ENCODE measurements around the gene ZNF277.

GRCh38 chr7:112162784-112163506 is 43.5 kb upstream of the ZNF277 start:
- TF ChIP-seq CTCF (conservative IDR thresholded peaks at IDR 0.05) (no peak), EZH2 (IDR thresholded peaks at IDR 0.05; ENCODE audit: low read depth) (no peak)
